ENCODE measurements around the gene SNED1.

The SNED1 gene

GRCh38 chr2:241018051-241018891, 19.9 kb downstream of the SNED1 start:
- H3K27ac ChIP-seq (replicated peaks): no peak overlapping the region
- no peak for DNase-seq (ENCODE audit: low read depth in 1 of 2, low spot score in 1 of 2)
- TF ChIP-seq POLR2AphosphoS5 (IDR thresholded peaks at IDR 0.05; ENCODE audit: low read depth) (no peak), GABPA (IDR thresholded peaks at IDR 0.05; ENCODE audit: low read depth) (no peak), REST (IDR thresholded peaks at IDR 0.05; ENCODE audit: insufficient replicate concordance, low read depth) (no peak)
- no peak overlapping the region for H3K4me3 ChIP-seq (replicated peaks; ENCODE audit: insufficient read depth, low read length)
- no peaks in the 10 kb centered on the region for H3K27me3 ChIP-seq (ENCODE audit: insufficient read depth, poor library complexity, severe bottlenecking)

DNA sequence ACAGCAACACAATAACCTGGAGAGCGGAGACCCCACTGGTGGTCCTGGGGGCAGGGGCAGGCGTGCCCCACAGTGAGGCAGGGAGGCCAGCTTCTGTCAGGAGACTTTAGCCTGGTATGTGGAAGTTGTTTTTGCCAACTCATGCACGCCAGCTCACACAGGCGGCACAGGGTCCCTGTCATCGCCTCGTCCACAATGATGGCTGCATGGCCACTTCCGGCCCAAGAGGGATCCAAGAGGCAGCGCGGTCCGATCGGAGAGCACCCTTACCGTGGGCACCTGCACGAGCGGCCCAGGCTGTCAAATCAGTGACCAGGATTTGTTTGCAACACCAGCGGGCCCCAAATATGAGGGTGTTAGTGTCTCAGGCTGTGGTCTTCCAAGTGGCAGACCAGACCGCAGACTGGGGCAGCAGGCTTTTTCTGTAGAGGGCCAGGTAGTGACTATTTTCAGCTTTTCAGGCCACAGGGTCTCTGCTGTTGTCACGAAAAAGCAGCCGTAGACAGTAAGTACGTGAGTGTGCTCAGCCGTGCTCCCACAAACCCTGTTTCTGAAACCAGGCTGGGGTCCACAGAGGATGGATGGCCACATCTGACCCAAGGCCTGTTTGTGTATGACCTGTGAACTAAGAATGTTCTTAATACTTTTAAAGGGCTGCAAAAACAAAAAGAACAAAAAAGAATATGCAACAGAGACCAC, 21.2 kb downstream of the SNED1 start:
- no peaks in the 10 kb centered on the region for H3K27me3 ChIP-seq (ENCODE audit: insufficient read depth, poor library complexity, severe bottlenecking)
- DNase-seq (ENCODE audit: low read depth in 1 of 2, low spot score in 1 of 2): no peak
- H3K4me3 ChIP-seq (replicated peaks; ENCODE audit: insufficient read depth, low read length): no peak overlapping the region
- no peak overlapping the region for H3K27ac ChIP-seq (replicated peaks)
- TF ChIP-seq GABPA (IDR thresholded peaks at IDR 0.05; ENCODE audit: low read depth) (no peak), REST (IDR thresholded peaks at IDR 0.05; ENCODE audit: insufficient replicate concordance, low read depth) (no peak), POLR2AphosphoS5 (IDR thresholded peaks at IDR 0.05; ENCODE audit: low read depth) (no peak), SPI1 (IDR thresholded peaks at IDR 0.05; ENCODE audit: borderline replicate concordance, low read depth) (no peak)
- TF ChIP-seq, protein P1, sequence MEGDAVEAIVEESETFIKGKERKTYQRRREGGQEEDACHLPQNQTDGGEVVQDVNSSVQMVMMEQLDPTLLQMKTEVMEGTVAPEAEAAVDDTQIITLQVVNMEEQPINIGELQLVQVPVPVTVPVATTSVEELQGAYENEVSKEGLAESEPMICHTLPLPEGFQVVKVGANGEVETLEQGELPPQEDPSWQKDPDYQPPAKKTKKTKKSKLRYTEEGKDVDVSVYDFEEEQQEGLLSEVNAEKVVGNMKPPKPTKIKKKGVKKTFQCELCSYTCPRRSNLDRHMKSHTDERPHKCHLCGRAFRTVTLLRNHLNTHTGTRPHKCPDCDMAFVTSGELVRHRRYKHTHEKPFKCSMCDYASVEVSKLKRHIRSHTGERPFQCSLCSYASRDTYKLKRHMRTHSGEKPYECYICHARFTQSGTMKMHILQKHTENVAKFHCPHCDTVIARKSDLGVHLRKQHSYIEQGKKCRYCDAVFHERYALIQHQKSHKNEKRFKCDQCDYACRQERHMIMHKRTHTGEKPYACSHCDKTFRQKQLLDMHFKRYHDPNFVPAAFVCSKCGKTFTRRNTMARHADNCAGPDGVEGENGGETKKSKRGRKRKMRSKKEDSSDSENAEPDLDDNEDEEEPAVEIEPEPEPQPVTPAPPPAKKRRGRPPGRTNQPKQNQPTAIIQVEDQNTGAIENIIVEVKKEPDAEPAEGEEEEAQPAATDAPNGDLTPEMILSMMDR (IDR thresholded peaks at IDR 0.05; ENCODE audit: insufficient read depth, low read length): no peak

DNA sequence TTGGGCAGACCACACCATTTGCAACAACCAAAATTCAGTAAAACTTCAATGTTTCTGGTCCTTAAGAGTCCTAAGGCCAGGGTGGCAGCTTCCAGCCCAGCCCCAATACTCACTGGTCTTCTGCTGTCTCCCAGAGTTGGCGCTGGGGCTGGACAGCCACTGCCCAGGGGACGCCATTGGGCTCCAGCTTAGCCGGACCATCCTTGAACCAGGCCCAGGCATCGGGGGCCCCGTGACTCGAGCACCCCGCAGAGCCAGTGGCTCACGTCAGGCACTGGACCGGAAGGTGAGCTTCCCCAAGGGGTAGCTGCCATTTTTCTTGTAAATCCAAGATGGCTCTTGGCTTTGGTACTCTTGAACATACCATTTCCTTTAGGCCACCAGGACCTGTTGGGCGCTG, 21.8 kb downstream of the SNED1 start:
- TF ChIP-seq, protein P1 (IDR thresholded peaks at IDR 0.05; ENCODE audit: insufficient read depth, low read length): no peak
- TF ChIP-seq REST (IDR thresholded peaks at IDR 0.05; ENCODE audit: insufficient replicate concordance, low read depth) (no peak), GABPA (IDR thresholded peaks at IDR 0.05; ENCODE audit: low read depth) (no peak), SPI1 (IDR thresholded peaks at IDR 0.05; ENCODE audit: borderline replicate concordance, low read depth) (no peak), POLR2AphosphoS5 (IDR thresholded peaks at IDR 0.05; ENCODE audit: low read depth) (no peak)

More for the DNA sequence above, 21.8 kb downstream of the SNED1 start:
- H3K4me3 ChIP-seq (replicated peaks; ENCODE audit: insufficient read depth, low read length): no peak overlapping the region
- no peak overlapping the region for H3K27ac ChIP-seq (replicated peaks)
- no peak for DNase-seq (ENCODE audit: low read depth in 1 of 2, low spot score in 1 of 2)
- H3K27me3 ChIP-seq (ENCODE audit: insufficient read depth, poor library complexity, severe bottlenecking): no peaks in the 10 kb centered on the region
